Cardiac fibroblast (primary cell): ENCODE results near the gene ASTN2.

Experiments
- DNase-seq, 2 donors: peaks; one replicate each; pipeline versions ENCODE4 v3.0.0 to v3.0.0-alpha.2; 2010; ENCODE audit warnings: low read depth in 2 of 2
- H3K4me3 ChIP-seq, 2 donors: replicated peaks in 1 of 2; 1 replicate in 1 of 2; 2 replicates in 1 of 2; pipeline ENCODE4 v1.5.1; 2011; ENCODE audit warnings: low read depth in 2 of 2, low read length in 2 of 2, mild to moderate bottlenecking in 2 of 2, moderate library complexity in 1 of 2
- TF ChIP-seq, protein P1 (sequence below): IDR thresholded peaks from one replicate; pipeline ENCODE4 v1.5.1; 2011; ENCODE audit warnings: low read depth, mild to moderate bottlenecking, low read length, inconsistent platforms

Gene ASTN2

DNA sequence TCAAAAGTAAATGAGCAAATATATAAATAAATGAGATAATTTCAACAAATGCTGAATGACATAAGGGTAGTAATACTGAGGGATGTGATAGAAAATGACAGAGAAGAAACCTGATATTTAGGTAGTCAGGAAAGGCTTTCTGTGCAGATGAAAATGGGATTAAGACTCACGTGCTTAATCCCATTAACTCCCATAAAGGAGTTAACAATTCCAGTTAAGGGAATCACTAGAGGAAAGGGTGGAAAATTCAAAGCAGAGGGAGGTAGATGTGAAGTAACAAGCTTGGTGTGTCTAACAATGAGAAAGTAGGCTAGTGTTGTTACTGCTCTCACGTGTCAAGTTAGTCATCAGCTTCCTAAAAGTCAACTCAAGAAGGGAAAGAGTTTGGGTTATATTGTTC, 818.2 kb downstream of the ASTN2 start:
- DNase-seq: peak in 1 of 2 donors; percentile 29
- TF ChIP-seq, protein P1, sequence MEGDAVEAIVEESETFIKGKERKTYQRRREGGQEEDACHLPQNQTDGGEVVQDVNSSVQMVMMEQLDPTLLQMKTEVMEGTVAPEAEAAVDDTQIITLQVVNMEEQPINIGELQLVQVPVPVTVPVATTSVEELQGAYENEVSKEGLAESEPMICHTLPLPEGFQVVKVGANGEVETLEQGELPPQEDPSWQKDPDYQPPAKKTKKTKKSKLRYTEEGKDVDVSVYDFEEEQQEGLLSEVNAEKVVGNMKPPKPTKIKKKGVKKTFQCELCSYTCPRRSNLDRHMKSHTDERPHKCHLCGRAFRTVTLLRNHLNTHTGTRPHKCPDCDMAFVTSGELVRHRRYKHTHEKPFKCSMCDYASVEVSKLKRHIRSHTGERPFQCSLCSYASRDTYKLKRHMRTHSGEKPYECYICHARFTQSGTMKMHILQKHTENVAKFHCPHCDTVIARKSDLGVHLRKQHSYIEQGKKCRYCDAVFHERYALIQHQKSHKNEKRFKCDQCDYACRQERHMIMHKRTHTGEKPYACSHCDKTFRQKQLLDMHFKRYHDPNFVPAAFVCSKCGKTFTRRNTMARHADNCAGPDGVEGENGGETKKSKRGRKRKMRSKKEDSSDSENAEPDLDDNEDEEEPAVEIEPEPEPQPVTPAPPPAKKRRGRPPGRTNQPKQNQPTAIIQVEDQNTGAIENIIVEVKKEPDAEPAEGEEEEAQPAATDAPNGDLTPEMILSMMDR: no peak
- no peak overlapping the region for H3K4me3 ChIP-seq

- DNase-seq: peak; percentile 65 to 95
- no peak overlapping the region for H3K4me3 ChIP-seq
- TF ChIP-seq, protein P1: no peak
Measured at GRCh38 chr9:116594547-116594946, 820.3 kb downstream of the ASTN2 start.

DNA sequence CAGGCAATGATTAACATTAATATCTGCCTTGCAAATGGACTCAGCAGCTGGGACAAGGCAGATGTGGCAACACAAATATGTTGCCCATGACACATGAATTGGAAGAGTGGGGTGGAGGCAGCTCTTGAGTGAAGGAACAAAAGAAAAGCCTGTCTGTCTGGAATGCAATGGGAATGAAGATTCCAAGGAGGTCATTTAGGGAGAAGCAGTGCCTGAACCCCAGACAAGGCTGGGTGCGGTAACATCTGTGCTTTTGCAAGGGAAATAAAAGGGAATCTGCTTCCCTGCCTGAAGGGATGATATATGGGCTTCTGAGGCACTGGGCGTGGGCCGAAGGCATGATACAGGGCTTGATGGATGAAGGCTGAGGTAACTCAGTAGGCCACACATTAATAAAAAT, 821.9 kb downstream of the ASTN2 start:
- H3K4me3 ChIP-seq: no peak overlapping the region
- TF ChIP-seq, protein P1: no peak
- DNase-seq: peak in 1 of 2 donors; percentile 55

DNA sequence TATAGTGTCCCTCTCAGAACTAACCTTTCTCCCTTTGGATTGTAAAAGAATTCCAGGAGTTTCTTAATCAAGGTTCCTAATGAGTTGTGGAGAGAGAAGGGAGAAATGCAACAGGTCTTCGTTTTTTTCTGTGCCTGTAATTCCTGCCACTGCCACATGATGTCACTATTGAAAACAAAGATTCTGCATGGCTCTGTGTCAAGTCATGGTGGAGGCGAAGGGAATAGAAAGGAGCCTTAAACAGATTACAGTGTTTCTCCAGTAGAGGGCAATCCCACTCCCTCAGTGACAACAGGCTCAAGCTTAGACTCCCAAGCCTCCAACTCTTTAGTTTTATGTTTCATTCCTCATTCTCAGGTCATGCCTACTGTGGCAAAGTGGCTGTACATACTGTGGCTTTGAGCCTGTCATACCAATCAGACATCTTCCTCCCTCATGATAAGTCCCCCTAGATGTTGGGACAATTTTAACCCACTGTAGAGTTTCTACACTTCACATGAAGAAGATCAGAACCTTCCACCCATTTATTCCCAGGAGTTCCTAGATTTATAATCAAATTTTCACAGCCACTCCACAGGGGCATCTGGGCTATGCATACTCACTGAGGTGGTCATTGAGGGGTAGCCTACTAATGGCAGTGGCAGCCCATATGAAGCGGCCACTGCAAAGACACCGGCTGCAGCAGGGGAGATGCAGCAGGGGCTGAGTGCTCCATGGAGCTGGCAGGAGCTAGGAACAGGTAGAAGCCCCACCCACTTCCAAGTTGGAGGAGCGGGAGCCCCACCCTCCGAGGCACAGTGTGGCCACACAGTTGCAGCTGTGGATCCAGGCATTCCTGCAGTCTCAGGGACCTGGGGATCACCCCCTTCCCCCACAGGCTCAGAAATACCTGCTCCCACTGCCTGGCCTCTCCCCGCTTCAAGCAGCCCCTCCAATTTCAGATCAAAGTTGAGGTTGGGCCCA, 825.2 kb downstream of the ASTN2 start:
- H3K4me3 ChIP-seq: no peak overlapping the region
- TF ChIP-seq, protein P1: peak; percentile 86
- DNase-seq: peak; percentile 48 to 94

GRCh38 chr9:116587919-116588318, 826.9 kb downstream of the ASTN2 start:
- TF ChIP-seq, protein P1: no peak
- DNase-seq: no peak
- no peak overlapping the region for H3K4me3 ChIP-seq

- no peak for DNase-seq
- no peak overlapping the region for H3K4me3 ChIP-seq
- TF ChIP-seq, protein P1: no peak
Measured at GRCh38 chr9:116585896-116586295, 829.0 kb downstream of the ASTN2 start.
